A673 (cell line): ENCODE measurements around the gene IQCK. TPM values are rescaled to one million over a fixed set of nuclear protein-coding genes. Genes with fewer than 3 reads are reported as not detected.

Experiments used
- BruUV-seq: library from RNA; stranded (reverse); fragments of 400-500 nt; replicated peaks from 2 replicates; lab custom pipeline; 2021; lab: Mats Ljungman, UMichigan
- CTCF ChIA-PET: fragments of 300-600 bp; sonication (Branson Sonifier 250); formaldehyde crosslinking; loops from one replicate; lab custom pipeline; 2022; ENCODE audit warnings: antibody characterized with exemption; lab: Charles Lee
- POLR2A ChIA-PET: fragments of 300-600 bp; sonication (Branson Sonifier 250); formaldehyde crosslinking; loops from one replicate; lab custom pipeline; 2022; ENCODE audit warnings: antibody characterized with exemption; ENCODE audit not compliant: low non-redundant PET; lab: Charles Lee
- DNase-seq: peaks from one replicate; pipeline ENCODE4 v3.0.0-alpha.2; 2015; ENCODE audit warnings: low spot score
- H3K27ac ChIP-seq: fragments of 200-600 bp; sonication (generic); 2 replicates; pipeline ENCODE4 v1.5.1; 2016; ENCODE audit warnings: mixed run types, low read depth, mild to moderate bottlenecking, mixed read lengths, antibody characterized with exemption, low read length; ENCODE audit not compliant: poor library complexity, severe bottlenecking
- H3K27me3 ChIP-seq: fragments of 200-600 bp; sonication (generic); replicated peaks from 2 replicates; pipeline ENCODE4 v1.6.1; 2017; ENCODE audit warnings: mixed run types, low read depth, mild to moderate bottlenecking, mixed read lengths, antibody characterized with exemption, low read length; ENCODE audit not compliant: insufficient read depth, poor library complexity
- H3K36me3 ChIP-seq: fragments of 200-600 bp; sonication (generic); 2 replicates; pipeline ENCODE4 v1.6.1; 2016; ENCODE audit warnings: mixed run types, mild to moderate bottlenecking, mixed read lengths, antibody characterized with exemption, low read length; ENCODE audit not compliant: insufficient read depth, poor library complexity, severe bottlenecking
- H3K4me1 ChIP-seq: fragments of 200-600 bp; sonication (generic); 2 replicates; pipeline ENCODE4 v1.6.1; 2017; ENCODE audit warnings: mixed run types, mild to moderate bottlenecking, mixed read lengths, antibody characterized with exemption, low read length; ENCODE audit not compliant: insufficient read depth, poor library complexity, severe bottlenecking
- H3K4me3 ChIP-seq: fragments of 200-600 bp; sonication (generic); 2 replicates; pipeline ENCODE4 v1.5.1; 2016; ENCODE audit warnings: low read depth, mixed run types, mild to moderate bottlenecking, mixed read lengths, low read length; ENCODE audit not compliant: poor library complexity, severe bottlenecking
- H3K9me3 ChIP-seq: fragments of 200-600 bp; sonication (generic); 2 replicates; pipeline ENCODE4 v1.6.1; 2016; ENCODE audit warnings: mixed run types, low read depth, mild to moderate bottlenecking, mixed read lengths, antibody characterized with exemption, low read length; ENCODE audit not compliant: poor library complexity, severe bottlenecking
- EZH2 ChIP-seq: fragments of 200-600 bp; sonication (generic); IDR thresholded peaks from 2 replicates; pipeline ENCODE4 v1.6.1; 2017; ENCODE audit warnings: borderline replicate concordance, low read depth, mild to moderate bottlenecking, mixed read lengths, antibody characterized with exemption, low read length; ENCODE audit not compliant: poor library complexity, severe bottlenecking
- intact Hi-C: fragments of 100-400 bp; cut with micrococcal nuclease; formaldehyde crosslinking; loops from one replicate; pipeline ENCODE4 v1.10.0; 2022; ENCODE audit not compliant: unreplicated experiment
- total RNA-seq: library from RNA; stranded (reverse); gene quantifications from 2 replicates; pipeline ENCODE4 v1.2.3, GENCODE V29; 2021
- TF ChIP-seq, protein P1 (sequence below): fragments of 300-800, 200-600 bp; sonication (generic); conservative IDR thresholded peaks from 2 replicates; pipeline ENCODE4 v1.5.1; 2017; ENCODE audit warnings: low read depth, mild to moderate bottlenecking, antibody characterized with exemption, low read length, moderate library complexity, mixed read lengths

Gene IQCK
- total RNA-seq, 1 experiment from 2014 or later, result 11.2 TPM

DNA sequence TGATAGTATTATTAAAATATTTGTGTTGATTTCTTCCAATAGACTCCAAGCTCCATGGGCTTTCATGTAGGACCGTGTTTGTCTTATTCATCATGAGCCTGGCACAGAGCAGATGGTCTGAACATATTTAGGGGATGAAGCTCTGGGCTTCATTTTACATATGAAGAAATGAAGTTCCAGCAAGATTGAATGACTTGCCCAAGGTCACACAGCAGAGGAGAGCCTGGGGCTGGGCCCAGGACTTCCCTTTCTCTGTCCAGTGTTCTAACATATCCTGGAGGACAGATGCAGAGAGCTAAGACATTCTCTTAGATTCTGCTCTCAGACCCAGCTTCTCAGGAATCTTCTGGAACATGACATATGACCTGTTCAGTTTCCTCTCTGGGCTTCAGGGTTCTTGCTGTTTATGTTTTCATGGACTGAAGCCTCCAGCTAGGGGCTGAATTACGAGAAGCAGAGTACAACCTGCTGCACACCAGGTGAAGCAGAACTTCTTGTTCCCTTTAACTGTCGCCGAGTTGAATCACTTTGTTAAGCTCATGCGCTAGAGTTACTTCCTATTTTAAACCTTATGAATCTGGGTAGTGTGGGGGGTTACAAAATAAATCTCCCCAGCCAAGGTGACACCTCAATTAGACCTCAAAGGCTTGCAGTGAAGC lies 113.0 kb downstream of the IQCK start:
- TF ChIP-seq EZH2, result no peak
- TF ChIP-seq, protein P1, sequence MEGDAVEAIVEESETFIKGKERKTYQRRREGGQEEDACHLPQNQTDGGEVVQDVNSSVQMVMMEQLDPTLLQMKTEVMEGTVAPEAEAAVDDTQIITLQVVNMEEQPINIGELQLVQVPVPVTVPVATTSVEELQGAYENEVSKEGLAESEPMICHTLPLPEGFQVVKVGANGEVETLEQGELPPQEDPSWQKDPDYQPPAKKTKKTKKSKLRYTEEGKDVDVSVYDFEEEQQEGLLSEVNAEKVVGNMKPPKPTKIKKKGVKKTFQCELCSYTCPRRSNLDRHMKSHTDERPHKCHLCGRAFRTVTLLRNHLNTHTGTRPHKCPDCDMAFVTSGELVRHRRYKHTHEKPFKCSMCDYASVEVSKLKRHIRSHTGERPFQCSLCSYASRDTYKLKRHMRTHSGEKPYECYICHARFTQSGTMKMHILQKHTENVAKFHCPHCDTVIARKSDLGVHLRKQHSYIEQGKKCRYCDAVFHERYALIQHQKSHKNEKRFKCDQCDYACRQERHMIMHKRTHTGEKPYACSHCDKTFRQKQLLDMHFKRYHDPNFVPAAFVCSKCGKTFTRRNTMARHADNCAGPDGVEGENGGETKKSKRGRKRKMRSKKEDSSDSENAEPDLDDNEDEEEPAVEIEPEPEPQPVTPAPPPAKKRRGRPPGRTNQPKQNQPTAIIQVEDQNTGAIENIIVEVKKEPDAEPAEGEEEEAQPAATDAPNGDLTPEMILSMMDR, result no peak
- DNase-seq, result no peak
- no peaks in the 10 kb centered on the region for H3K9me3 ChIP-seq
- H3K27ac ChIP-seq, result no peak overlapping the region
- H3K36me3 ChIP-seq, result no peaks in the 10 kb centered on the region
- H3K4me3 ChIP-seq, result no peak overlapping the region
- CTCF ChIA-PET, result no interaction called here
- intact Hi-C loops, result no loop called here
- no TSS peak for BruUV-seq
- H3K4me1 ChIP-seq, result no peaks in the 10 kb centered on the region
- POLR2A ChIA-PET, result interaction anchor here (0.7 kb wide), 2 partner anchors 7 to 996 kb away, joined by 3 to 10 read pairs; no protein-coding TSS in a partner anchor
- no peaks in the 10 kb centered on the region for H3K27me3 ChIP-seq

DNA sequence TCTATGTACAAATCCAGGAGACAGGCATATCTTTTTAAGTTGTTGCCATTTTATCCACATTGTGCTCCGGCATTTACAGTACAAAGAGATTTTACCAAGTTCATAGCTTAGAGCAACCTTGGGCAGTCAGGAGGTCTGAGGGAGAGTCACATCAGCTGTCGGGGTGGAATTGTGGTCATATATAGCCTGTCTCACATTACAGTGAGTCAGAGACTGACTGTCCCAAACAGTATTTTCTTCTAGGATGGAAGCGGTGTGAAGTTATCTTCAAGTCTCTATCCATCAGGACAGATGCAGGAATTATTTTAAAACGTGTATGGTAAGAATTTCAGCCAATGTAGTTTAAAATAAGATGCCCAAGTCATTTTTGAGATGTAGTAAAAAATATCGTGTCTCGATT lies 113.6 kb downstream of the IQCK start:
- H3K4me1 ChIP-seq, result no peaks in the 10 kb centered on the region
- no TSS peak for BruUV-seq
- no peaks in the 10 kb centered on the region for H3K27me3 ChIP-seq
- H3K36me3 ChIP-seq, result no peaks in the 10 kb centered on the region
- intact Hi-C loops, result no loop called here
- H3K4me3 ChIP-seq, result no peak overlapping the region
- DNase-seq, result no peak
- ChIA-PET POLR2A (interaction anchor here (0.7 kb wide), 2 partner anchors 8 to 997 kb away, joined by 3 to 10 read pairs; no protein-coding TSS in a partner anchor), CTCF (no interaction called here)
- TF ChIP-seq, protein P1, result no peak
- TF ChIP-seq EZH2, result no peak
- no peaks in the 10 kb centered on the region for H3K9me3 ChIP-seq
- H3K27ac ChIP-seq, result no peak overlapping the region

DNA sequence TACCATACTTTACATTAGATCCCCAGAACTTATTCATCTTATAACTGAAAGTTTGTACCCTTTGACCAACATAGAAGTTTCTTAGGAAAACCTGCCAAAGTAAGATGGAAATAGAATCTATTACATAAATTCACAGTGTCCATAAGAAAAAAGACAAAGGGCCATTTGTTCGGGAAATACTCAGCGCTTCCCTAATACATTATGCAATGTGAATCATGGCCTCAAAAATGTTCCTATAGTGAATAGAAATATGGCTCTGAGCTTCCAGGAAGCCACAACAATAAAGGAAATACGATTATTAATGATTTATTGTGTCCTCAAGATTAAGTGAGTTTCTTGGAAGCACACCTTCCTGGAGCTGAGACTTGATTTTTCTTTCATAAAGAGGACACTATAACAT lies 115.1 kb downstream of the IQCK start:
- no peaks in the 10 kb centered on the region for H3K9me3 ChIP-seq
- ChIA-PET POLR2A (no interaction called here), CTCF (no interaction called here)
- no TSS peak for BruUV-seq
- H3K4me1 ChIP-seq, result peaks cover 7% of the 10 kb centered on the region
- H3K4me3 ChIP-seq, result no peak overlapping the region
- TF ChIP-seq, protein P1, result no peak
- no peak for TF ChIP-seq EZH2
- no peaks in the 10 kb centered on the region for H3K27me3 ChIP-seq
- intact Hi-C loops, result no loop called here
- H3K27ac ChIP-seq, result no peak overlapping the region
- DNase-seq, result no peak
- no peaks in the 10 kb centered on the region for H3K36me3 ChIP-seq
